ENCODE data around the gene MAS1. TPM values are rescaled to one million over a fixed set of nuclear protein-coding genes. Genes with fewer than 3 reads are reported as not detected.
"Not testable (repeated sequence)": the region's sequence is repeated elsewhere in the genome, so short reads cannot be mapped to it uniquely, and the experiment has no call there.

MAS1 gene
- total RNA-seq, 4 donors from 2014 or later = under 0.01 to 0.58 (median 0.43) TPM

DNA sequence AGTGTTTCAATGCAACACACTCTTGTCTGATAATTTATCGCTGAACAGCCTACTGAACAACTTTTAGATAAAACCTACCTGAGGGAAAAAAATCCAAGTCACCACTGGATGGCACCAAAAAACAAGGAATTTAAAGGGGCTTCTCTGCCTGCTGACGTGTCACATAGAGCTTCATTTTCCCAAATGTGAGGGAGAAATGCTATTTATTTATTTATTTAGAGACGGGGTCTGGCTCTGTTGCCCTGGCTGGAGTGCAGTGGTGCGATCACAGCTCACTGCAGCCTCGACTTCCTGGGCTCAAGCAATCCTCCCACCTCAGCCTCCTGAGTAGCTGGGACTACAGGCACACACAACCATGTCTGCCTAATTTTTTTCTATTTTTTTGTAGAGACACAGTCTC, 27.4 kb upstream of the MAS1 start:
- intact Hi-C loops (cut with DNase I; ENCODE audit: low total_unique reads) = loop anchor here (5.0 kb wide), 1 partner anchor 594 kb away; no protein-coding TSS in a partner anchor
- not testable (repeated sequence) for H3K27me3 ChIP-seq, H3K9me3 ChIP-seq, H3K4me3 ChIP-seq, H3K27ac ChIP-seq, H3K4me1 ChIP-seq, H3K36me3 ChIP-seq
- peak; percentile 50 to 75 (median 64) for TF ChIP-seq CTCF (IDR thresholded peaks at IDR 0.05)
- DNase-seq = peak; percentile 36 to 61

DNA sequence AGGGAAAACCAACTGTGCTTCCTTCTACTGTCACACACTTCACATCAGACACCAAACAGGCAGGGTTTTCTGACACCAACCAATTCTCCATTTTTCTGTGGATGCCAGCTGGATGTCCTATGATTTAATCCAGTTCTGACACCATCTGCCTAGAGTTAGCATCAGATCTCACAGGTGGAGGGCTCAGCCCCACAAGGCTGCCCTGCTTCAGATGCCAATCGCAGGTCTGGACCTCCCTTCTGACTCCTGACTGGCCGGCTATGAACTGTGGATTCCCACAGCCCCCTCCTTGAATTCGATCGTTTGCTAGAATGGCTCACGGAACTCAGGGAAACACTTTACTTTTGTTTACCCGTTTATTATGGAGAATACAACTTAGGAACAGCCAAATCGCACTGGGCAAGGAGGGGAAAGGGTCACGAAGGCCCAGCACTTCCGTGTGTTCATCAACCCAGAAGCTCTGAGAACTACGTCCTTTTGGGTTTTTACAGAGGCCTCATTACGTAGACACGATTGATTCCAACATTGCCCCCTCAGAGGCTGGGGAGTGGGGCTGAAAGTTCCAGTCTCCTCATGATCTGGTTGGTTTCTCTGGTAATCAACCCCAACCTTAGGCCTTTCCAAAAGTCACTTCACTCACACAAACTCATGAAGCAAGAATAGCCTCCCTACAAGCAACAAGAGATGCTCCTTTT, 25.4 kb upstream of the MAS1 start:
- TF ChIP-seq CTCF (IDR thresholded peaks at IDR 0.05) (no peak), POLR2A (IDR thresholded peaks at IDR 0.05) (no peak)
- Histone ChIP-seq H3K27me3 (no peaks in the 10 kb centered on the region), H3K4me3 (no peak overlapping the region), H3K9me3 (no peaks in the 10 kb centered on the region), H3K27ac (no peak overlapping the region), H3K4me1 (no peaks in the 10 kb centered on the region), H3K36me3 (no peaks in the 10 kb centered on the region)
- intact Hi-C loops (cut with DNase I; ENCODE audit: low total_unique reads) = no loop called here
- no peak for DNase-seq

GRCh38 chr6:159866286-159867247, 24.2 kb upstream of the MAS1 start:
- Histone ChIP-seq H3K9me3 (no peaks in the 10 kb centered on the region), H3K4me1 (no peaks in the 10 kb centered on the region), H3K36me3 (no peaks in the 10 kb centered on the region), H3K27me3 (no peaks in the 10 kb centered on the region), H3K27ac (no peak overlapping the region), H3K4me3 (no peak overlapping the region)
- intact Hi-C loops (cut with DNase I; ENCODE audit: low total_unique reads) = no loop called here
- DNase-seq = no peak
- TF ChIP-seq POLR2A (IDR thresholded peaks at IDR 0.05) (no peak), CTCF (IDR thresholded peaks at IDR 0.05) (no peak)

DNA sequence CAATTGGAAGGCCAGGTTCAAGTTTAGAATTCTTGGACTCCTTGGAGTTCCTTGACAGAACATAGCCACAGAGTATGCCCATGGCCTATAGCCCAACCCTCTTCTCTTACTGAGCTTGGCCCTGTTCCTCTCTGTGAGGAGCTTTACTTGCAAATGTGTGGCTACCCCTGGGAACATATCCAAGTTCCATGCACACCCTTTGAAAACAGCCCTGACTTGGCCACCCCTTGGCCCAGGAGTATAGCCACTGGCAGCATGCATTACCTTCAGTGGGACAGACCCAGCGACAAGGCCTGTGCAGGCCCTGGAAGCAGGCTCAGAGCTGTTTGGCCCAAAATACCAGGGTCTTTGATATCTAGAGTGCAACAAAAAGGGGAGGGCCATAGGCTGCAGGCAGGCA, 19.5 kb upstream of the MAS1 start:
- DNase-seq = no peak
- intact Hi-C loops (cut with DNase I; ENCODE audit: low total_unique reads) = no loop called here

More for the DNA sequence above, 19.5 kb upstream of the MAS1 start:
- H3K9me3 ChIP-seq = no peaks in the 10 kb centered on the region
- H3K27ac ChIP-seq = no peak overlapping the region
- no peak overlapping the region for H3K4me3 ChIP-seq
- H3K27me3 ChIP-seq = no peaks in the 10 kb centered on the region
- H3K4me1 ChIP-seq = no peaks in the 10 kb centered on the region
- no peak for TF ChIP-seq POLR2A (IDR thresholded peaks at IDR 0.05)
- no peak for TF ChIP-seq CTCF (IDR thresholded peaks at IDR 0.05)
- no peaks in the 10 kb centered on the region for H3K36me3 ChIP-seq
